Esophagus squamous epithelium (tissue), 5 donors: ENCODE measurements around the gene HIBCH. TPM values are rescaled to one million over a fixed set of nuclear protein-coding genes. Genes with fewer than 3 reads are reported as not detected.
"Not testable (repeated sequence)": the region's sequence is repeated elsewhere in the genome, so short reads cannot be mapped to it uniquely, and the experiment has no call there.

ENCODE experiments used
- DNase-seq: peaks from one replicate; lab custom pipeline; 2025; lab: John Stamatoyannopoulos, UW
- H3K27ac ChIP-seq, 4 donors: fragments of 200-600 bp; sonication (generic); one replicate each; pipeline ENCODE4 v1.5.1; 2016 to 2019; ENCODE audit warnings: mild to moderate bottlenecking in 1 of 4
- H3K27me3 ChIP-seq, 4 donors: fragments of 200-600 bp; sonication (generic); 1 replicate in 3 of 4; 2 replicates in 1 of 4; pipeline versions ENCODE4 v1.5.1 to v1.6.0; 2017 to 2021; ENCODE audit warnings: antibody characterized with exemption in 1 of 4
- H3K36me3 ChIP-seq, 3 donors: fragments of 200-600 bp; sonication (generic); one replicate each; pipeline ENCODE4 v1.5.1; 2016 to 2019
- H3K4me1 ChIP-seq, 3 donors: fragments of 200-600 bp; sonication (generic); one replicate each; pipeline ENCODE4 v1.5.1; 2017 to 2019
- H3K4me3 ChIP-seq, 4 donors: fragments of 200-600 bp; sonication (generic); 1 replicate in 3 of 4; 2 replicates in 1 of 4; pipeline ENCODE4 v1.5.1; 2016 to 2019; ENCODE audit warnings: mild to moderate bottlenecking in 2 of 4, moderate library complexity in 1 of 4
- H3K9me3 ChIP-seq, 3 donors: fragments of 200-600 bp; sonication (generic); one replicate each; pipeline ENCODE4 v1.5.1; 2016 to 2019
- POLR2A ChIP-seq, 4 donors: fragments of 450-650 bp; IDR thresholded peaks; one replicate each; pipeline ENCODE4 v1.6.1; 2017; ENCODE audit warnings: antibody characterized with exemption in 4 of 4, mild to moderate bottlenecking in 4 of 4, moderate library complexity in 3 of 4
- WGBS, 2 donors: methylation state at CpG; one replicate each; pipeline ENCODE4 v1.1.5; 2018; 5-methylcytosine and 5-hydroxymethylcytosine counted together
- intact Hi-C: fragments of 100-400 bp; cut with DNase I; formaldehyde crosslinking; loops from one replicate; pipeline ENCODE4 v1.15.0; 2022
- total RNA-seq, 4 donors: library from RNA; depleted of rRNA; stranded (reverse); fragments of >200 nt; gene quantifications; one replicate each; pipeline ENCODE4 v1.1.0, GENCODE V29; 2016
- TF ChIP-seq, protein P1 (sequence below), 6 experiments: fragments of 450-650 bp in 4 of 6; fragments of 200-600 bp in 2 of 6; sonication (generic) in 2 of 6; IDR thresholded peaks; one replicate each; pipeline ENCODE4 v1.5.1; 2016 to 2019; ENCODE audit warnings: antibody characterized with exemption in 6 of 6, mild to moderate bottlenecking in 4 of 6, moderate library complexity in 4 of 6
- donor health status: DM: yes; HTN: yes; CAD: no.

Gene HIBCH
- total RNA-seq, 4 donors from 2014 or later: 20.9 to 31.5 (median 29.9) TPM

DNA sequence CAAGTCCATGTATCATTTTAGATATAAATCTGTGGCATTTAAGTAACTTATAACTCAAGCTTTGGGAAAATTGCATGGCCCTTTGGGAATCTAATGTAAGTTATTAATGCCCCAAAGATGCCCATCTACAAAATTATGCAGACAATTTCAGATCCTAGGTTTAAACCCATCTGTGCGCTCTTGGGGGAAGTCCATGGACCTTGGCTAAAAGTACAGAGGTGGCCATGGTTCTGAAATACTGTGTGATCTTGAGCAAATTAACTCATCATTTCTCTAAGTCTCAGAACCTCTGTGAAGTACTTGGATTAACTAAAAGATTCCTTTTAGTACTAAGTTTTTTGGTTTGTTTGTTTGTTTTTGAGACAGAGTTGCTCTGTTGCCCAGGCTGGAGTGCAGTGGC is 43.3 kb upstream of the HIBCH start:
- WGBS, 2 donors: 100% methylated on average over 1 of the region's 1 CpG
- DNase-seq: no peak
- Histone ChIP-seq H3K27ac (no peak overlapping the region), H3K9me3 (no peaks in the 10 kb centered on the region), H3K36me3 (peaks cover 0 to 71% (median 0%) of the 10 kb centered on the region in 3 donors), H3K4me1 (peaks cover 13 to 38% (median 16%) of the 10 kb centered on the region in 3 donors), H3K27me3 (no peaks in the 10 kb centered on the region), H3K4me3 (no peak overlapping the region)
- intact Hi-C loops: no loop called here
- TF ChIP-seq POLR2A (IDR thresholded peaks at IDR 0.05): no peak

DNA sequence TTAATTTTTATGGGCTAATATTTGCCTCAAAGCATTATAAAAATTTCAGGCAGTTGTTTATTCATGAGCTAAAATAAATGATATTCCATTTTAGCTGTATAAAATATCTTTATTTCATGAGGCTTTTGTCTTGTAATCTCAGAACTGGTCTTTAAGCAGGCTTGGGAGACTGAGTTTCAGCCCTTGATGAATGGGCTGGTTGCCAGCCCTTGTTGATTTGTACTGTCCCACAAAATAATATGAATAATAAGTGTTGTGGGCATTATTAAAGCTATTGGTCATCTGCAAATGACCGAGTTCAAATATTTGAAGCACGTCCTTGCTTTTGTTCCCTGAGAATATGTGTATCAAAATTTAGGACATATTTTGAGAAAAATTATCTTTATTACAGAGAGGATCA is 41.9 kb upstream of the HIBCH start:
- H3K9me3 ChIP-seq: no peaks in the 10 kb centered on the region
- no peak overlapping the region for H3K27ac ChIP-seq
- peaks cover 13 to 51% (median 25%) of the 10 kb centered on the region in 3 donors for H3K4me1 ChIP-seq
- peaks cover 0 to 58% (median 0%) of the 10 kb centered on the region in 3 donors for H3K36me3 ChIP-seq
- no peaks in the 10 kb centered on the region for H3K27me3 ChIP-seq
- no peak overlapping the region for H3K4me3 ChIP-seq
- DNase-seq: no peak
- intact Hi-C loops: no loop called here
- TF ChIP-seq, protein P1, sequence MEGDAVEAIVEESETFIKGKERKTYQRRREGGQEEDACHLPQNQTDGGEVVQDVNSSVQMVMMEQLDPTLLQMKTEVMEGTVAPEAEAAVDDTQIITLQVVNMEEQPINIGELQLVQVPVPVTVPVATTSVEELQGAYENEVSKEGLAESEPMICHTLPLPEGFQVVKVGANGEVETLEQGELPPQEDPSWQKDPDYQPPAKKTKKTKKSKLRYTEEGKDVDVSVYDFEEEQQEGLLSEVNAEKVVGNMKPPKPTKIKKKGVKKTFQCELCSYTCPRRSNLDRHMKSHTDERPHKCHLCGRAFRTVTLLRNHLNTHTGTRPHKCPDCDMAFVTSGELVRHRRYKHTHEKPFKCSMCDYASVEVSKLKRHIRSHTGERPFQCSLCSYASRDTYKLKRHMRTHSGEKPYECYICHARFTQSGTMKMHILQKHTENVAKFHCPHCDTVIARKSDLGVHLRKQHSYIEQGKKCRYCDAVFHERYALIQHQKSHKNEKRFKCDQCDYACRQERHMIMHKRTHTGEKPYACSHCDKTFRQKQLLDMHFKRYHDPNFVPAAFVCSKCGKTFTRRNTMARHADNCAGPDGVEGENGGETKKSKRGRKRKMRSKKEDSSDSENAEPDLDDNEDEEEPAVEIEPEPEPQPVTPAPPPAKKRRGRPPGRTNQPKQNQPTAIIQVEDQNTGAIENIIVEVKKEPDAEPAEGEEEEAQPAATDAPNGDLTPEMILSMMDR (IDR thresholded peaks at IDR 0.05): no peak
- no peak for TF ChIP-seq POLR2A (IDR thresholded peaks at IDR 0.05)
- 69 to 75% methylated on average over 2 of the region's 2 CpGs for WGBS, 2 donors

DNA sequence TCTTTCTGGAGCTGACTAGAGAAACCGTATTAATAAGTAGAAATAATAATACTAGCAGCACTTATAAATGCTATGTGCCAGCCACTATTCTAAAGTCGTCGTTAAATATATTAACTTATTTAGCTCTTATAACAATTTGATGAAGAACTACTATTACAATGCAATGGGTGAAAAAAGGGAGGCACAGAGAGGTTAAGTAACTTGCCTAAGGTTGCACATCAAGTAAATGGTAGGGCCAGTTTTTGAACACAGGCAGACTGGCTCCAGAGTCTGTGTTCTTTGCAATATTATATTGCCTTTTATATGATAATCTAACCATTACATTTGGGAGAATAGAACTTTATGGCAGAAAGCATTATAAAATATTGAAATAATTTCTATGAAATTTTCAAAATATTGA is 41.3 kb upstream of the HIBCH start:
- 87 to 95% methylated on average over 3 of the region's 3 CpGs for WGBS, 2 donors
- intact Hi-C loops: no loop called here
- no peak overlapping the region for H3K4me3 ChIP-seq
- H3K27ac ChIP-seq: no peak overlapping the region
- no peak for DNase-seq
- H3K36me3 ChIP-seq: peaks cover 0 to 52% (median 0%) of the 10 kb centered on the region in 3 donors
- no peaks in the 10 kb centered on the region for H3K27me3 ChIP-seq
- H3K4me1 ChIP-seq: peaks cover 15 to 57% (median 32%) of the 10 kb centered on the region in 3 donors
- H3K9me3 ChIP-seq: no peaks in the 10 kb centered on the region
- TF ChIP-seq POLR2A (IDR thresholded peaks at IDR 0.05): no peak
- TF ChIP-seq, protein P1 (IDR thresholded peaks at IDR 0.05): no peak

DNA sequence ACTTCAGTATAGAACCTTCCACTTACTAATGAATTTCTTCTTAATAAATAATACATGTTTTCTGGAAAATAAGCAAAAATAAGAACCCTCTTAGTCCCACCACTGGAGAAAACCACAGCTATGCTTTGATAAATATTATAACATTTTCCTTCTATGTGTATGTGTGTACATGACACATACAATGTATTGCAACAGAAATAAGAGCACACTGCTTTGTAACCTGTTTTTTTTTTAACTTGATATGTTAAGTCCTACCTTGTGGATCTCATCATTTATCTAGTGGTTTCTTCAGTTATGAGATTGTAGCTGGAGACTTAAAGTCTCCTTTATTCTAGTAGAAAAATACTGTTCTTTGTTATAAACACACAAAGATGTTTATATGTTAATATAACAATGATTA is 40.9 kb upstream of the HIBCH start:
- Histone ChIP-seq H3K27me3 (no peaks in the 10 kb centered on the region), H3K4me3 (peak overlapping the region in 1 of 4 donors; percentile 37), H3K27ac (peak overlapping the region in 3 of 4 donors; percentile 77 to 89 (median 86)), H3K9me3 (no peaks in the 10 kb centered on the region), H3K36me3 (peaks cover 0 to 48% (median 0%) of the 10 kb centered on the region in 3 donors), H3K4me1 (peaks cover 19 to 61% (median 36%) of the 10 kb centered on the region in 3 donors)
- no peak for DNase-seq
- TF ChIP-seq POLR2A (IDR thresholded peaks at IDR 0.05): no peak
- TF ChIP-seq, protein P1 (IDR thresholded peaks at IDR 0.05): no peak
- intact Hi-C loops: no loop called here

DNA sequence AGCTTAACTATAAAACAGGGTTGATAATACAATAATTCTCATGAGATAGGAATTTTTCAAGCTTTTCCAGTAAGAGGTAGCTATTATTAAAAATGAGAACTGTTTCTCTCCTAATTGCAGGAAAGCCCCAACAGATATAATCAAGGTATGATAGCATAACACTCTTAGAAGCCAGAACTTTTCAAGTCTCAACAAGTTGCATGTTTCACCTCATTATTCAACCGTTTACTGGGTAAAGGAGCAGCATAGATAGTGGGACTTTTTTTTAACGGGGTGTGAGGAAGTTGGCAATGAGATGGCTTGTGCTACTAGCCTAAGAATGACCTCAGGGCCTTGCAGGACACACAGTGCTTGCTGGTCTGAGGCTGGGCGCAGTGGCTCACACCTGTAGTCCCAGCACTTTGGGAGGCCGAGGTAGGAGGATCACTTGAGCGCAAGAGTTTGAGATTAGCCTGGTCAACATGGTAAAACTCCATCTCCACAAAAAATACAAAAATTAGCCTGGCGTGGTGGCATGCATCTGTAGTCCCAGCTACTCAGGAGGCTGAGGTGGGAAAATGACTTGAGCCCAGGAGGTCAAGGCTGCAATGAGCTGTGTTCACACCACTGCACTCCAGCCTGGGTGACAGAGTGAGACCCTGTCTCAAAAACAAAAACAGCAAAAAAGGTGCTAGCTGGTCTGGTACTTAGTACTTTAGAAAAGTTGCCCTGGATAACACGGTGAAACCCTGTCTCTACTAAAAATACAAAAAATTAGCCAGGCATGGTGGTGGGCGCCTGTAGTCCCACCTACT is 39.2 kb upstream of the HIBCH start:
- H3K4me3 ChIP-seq, DNase-seq, intact Hi-C loops, H3K27me3 ChIP-seq, H3K9me3 ChIP-seq: not testable (repeated sequence)
- peaks cover 0 to 31% (median 0%) of the 10 kb centered on the region in 3 donors for H3K36me3 ChIP-seq
- peak overlapping the region; percentile 77 to 89 (median 82) for H3K27ac ChIP-seq
- peaks cover 20 to 79% (median 42%) of the 10 kb centered on the region in 3 donors for H3K4me1 ChIP-seq
- WGBS, 2 donors: 31 to 65% methylated on average over 6 to 8 of the region's 8 CpGs

DNA sequence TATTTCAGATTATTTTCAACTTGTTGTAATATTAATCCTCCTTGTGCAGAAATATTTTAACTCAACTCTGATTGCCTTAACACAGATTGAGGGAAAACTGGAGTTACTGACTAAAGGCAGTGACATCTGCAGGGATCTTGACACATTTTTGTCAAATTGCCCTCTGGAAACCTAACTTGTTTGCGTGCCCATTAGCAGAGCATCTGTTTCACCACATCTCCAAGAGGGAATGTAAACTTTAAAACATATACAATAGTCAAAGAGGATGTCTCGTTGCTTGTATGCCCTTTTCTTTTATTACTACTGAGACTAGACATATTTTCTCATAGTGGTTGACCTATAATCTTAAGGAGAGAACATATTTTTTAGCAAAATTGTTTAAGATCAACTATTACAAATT is 38.0 kb upstream of the HIBCH start:
- Histone ChIP-seq H3K36me3 (peaks cover 0 to 18% (median 0%) of the 10 kb centered on the region in 3 donors), H3K27ac (peak overlapping the region; percentile 15 to 89 (median 82)), H3K27me3 (no peaks in the 10 kb centered on the region), H3K4me1 (peaks cover 25 to 91% (median 51%) of the 10 kb centered on the region in 3 donors), H3K9me3 (no peaks in the 10 kb centered on the region), H3K4me3 (peak overlapping the region in 1 of 4 donors; percentile 25)
- WGBS, 2 donors: 25 to 33% methylated on average over 2 of the region's 2 CpGs
- DNase-seq: no peak
- intact Hi-C loops: no loop called here
- TF ChIP-seq, protein P1 (IDR thresholded peaks at IDR 0.05): no peak
- no peak for TF ChIP-seq POLR2A (IDR thresholded peaks at IDR 0.05)
